Kidney epithelial cell (primary cell): ENCODE results near the gene ZNF215. TPM values are rescaled to one million over a fixed set of nuclear protein-coding genes. Genes with fewer than 3 reads are reported as not detected.

Source experiments
- DNase-seq: peaks from one replicate; pipeline ENCODE4 v3.0.0-alpha.2; 2010; ENCODE audit warnings: low read depth
- H3K27me3 ChIP-seq: 2 replicates; pipeline ENCODE4 v1.6.0; 2011; ENCODE audit warnings: low read length; ENCODE audit not compliant: control insufficient read depth, insufficient read depth
- H3K36me3 ChIP-seq: 2 replicates; pipeline ENCODE4 v1.5.1; 2011; ENCODE audit warnings: low read length; ENCODE audit not compliant: control insufficient read depth, insufficient read depth
- H3K4me3 ChIP-seq: 2 replicates; pipeline ENCODE4 v1.5.1; 2011; ENCODE audit warnings: low read depth, mild to moderate bottlenecking, control low read depth, low read length
- CTCF ChIP-seq: IDR thresholded peaks from 2 replicates; pipeline ENCODE4 v1.5.1; 2011; ENCODE audit warnings: mild to moderate bottlenecking, moderate library complexity, low read length, control low read depth, inconsistent platforms; ENCODE audit not compliant: insufficient read depth, poor library complexity, severe bottlenecking
- total RNA-seq: library from RNA; depleted of rRNA; stranded (reverse); fragments of >200 nt; gene quantifications from 2 replicates; pipeline ENCODE4 v1.2.3, GENCODE V29; 2015

The ZNF215 gene
- total RNA-seq, 1 donor from 2014 or later, result 2.7 TPM

- no peaks in the 10 kb centered on the region for H3K27me3 ChIP-seq
- TF ChIP-seq CTCF, result no peak
- DNase-seq, result no peak
- H3K4me3 ChIP-seq, result no peak overlapping the region
- H3K36me3 ChIP-seq, result no peaks in the 10 kb centered on the region
Observed at GRCh38 chr11:6991227-6991626, 65.0 kb downstream of the ZNF215 start.

- H3K36me3 ChIP-seq, result no peaks in the 10 kb centered on the region
- H3K27me3 ChIP-seq, result no peaks in the 10 kb centered on the region
- TF ChIP-seq CTCF, result no peak
- H3K4me3 ChIP-seq, result no peak overlapping the region
- no peak for DNase-seq
Observed at GRCh38 chr11:6992026-6992425, 65.8 kb downstream of the ZNF215 start.

GRCh38 chr11:6992457-6993417, 66.5 kb downstream of the ZNF215 start:
- no peak for TF ChIP-seq CTCF
- Histone ChIP-seq H3K4me3 (no peak overlapping the region), H3K27me3 (no peaks in the 10 kb centered on the region), H3K36me3 (no peaks in the 10 kb centered on the region)
- DNase-seq, result peak; percentile 44

GRCh38 chr11:6995703-6996102, 69.5 kb downstream of the ZNF215 start:
- no peak for TF ChIP-seq CTCF
- no peaks in the 10 kb centered on the region for H3K36me3 ChIP-seq
- no peaks in the 10 kb centered on the region for H3K27me3 ChIP-seq
- H3K4me3 ChIP-seq, result no peak overlapping the region
- DNase-seq, result no peak

- DNase-seq, result no peak
- no peak for TF ChIP-seq CTCF
Observed at GRCh38 chr11:7004482-7004881, 78.3 kb downstream of the ZNF215 start.

More at GRCh38 chr11:7004482-7004881, 78.3 kb downstream of the ZNF215 start:
- no peak overlapping the region for H3K4me3 ChIP-seq
- no peaks in the 10 kb centered on the region for H3K27me3 ChIP-seq
- H3K36me3 ChIP-seq, result no peaks in the 10 kb centered on the region

Other genes starting within 250 kb of the ZNF215 start
- 27.0 and 43.6 TPM in 2 replicates for gene MRPL17, start 243.1 kb upstream of the ZNF215 start, total RNA-seq
- 0.04 and 0.27 TPM in 2 replicates for gene OR2AG2, start 154.4 kb upstream of the ZNF215 start, total RNA-seq
- gene OR2AG1, start 143.4 kb upstream of the ZNF215 start, total RNA-seq, result not detected in 2 replicates
- gene OR6A2, start 126.7 kb upstream of the ZNF215 start, total RNA-seq, result not detected in 2 replicates
- gene OR10A5, start 80.7 kb upstream of the ZNF215 start, total RNA-seq, result not detected in 2 replicates
- gene OR10A2, start 63.4 kb upstream of the ZNF215 start, total RNA-seq, result not detected in 2 replicates
- gene OR10A4, start 49.8 kb upstream of the ZNF215 start, total RNA-seq, result not detected in 2 replicates
- gene OR2D2, start 33.9 kb upstream of the ZNF215 start, total RNA-seq, result 0.38 TPM in 1 of 2 replicates, not detected in the other
- gene OR2D3, start 5.4 kb upstream of the ZNF215 start, total RNA-seq, result not detected in 2 replicates
- gene ZNF214, start 93.9 kb downstream of the ZNF215 start, total RNA-seq, result 2.5 and 4.0 TPM in 2 replicates
- not detected in 2 replicates for gene NLRP14, start 94.1 kb downstream of the ZNF215 start, total RNA-seq
- gene RBMXL2, start 162.6 kb downstream of the ZNF215 start, total RNA-seq, result 0.21 and 0.50 TPM in 2 replicates